ENCODE measurements around the gene HCST. TPM values are rescaled to one million over a fixed set of nuclear protein-coding genes. Genes with fewer than 3 reads are reported as not detected.

Gene HCST, protein sequence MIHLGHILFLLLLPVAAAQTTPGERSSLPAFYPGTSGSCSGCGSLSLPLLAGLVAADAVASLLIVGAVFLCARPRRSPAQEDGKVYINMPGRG
- 0.69 TPM in 1 of 2 replicates, not detected in the other for total RNA-seq (2014; rRNA removed; shearing (Covaris generic))

DNA sequence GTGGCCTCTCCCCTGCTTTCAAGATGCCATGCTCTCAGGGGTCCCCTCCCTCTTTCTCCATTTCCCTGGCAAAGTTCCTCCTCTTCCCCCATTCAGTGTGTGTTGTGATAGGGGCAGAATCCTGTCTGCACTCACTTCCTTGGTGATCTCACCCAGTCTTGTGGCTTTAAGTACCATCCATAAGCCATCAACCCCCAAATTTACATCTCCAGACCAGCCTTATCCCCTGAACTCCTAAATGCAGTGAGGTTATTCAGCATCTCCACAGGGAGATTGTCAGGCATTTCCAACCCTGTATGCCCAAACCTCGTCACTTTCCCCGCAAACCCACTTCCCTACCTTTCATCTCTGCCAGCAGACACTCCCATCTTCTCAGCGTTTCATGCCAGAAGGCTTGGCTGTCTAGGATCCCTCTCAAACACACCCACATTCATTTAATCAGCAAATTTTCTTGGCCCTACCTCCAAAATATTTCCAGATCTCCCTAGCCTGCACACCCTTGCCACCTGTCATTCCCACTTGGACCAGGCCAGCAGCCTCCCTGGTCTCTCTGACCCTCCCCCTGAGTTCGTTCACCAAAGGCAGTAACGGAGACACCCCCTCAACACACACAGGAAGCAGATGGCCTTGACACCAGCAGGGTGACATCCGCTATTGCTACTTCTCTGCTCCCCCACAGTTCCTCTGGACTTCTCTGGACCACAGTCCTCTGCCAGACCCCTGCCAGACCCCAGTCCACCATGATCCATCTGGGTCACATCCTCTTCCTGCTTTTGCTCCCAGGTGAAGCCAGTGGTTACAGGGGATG is at the start of gene HCST:
TSS of gene HCST (plus strand) at position 676 of the 808 bp plus-strand sequence. CDS start at position 741, 65 bp downstream.
- peak; percentile 84 for DNase-seq (ENCODE audit: low spot score)

DNA sequence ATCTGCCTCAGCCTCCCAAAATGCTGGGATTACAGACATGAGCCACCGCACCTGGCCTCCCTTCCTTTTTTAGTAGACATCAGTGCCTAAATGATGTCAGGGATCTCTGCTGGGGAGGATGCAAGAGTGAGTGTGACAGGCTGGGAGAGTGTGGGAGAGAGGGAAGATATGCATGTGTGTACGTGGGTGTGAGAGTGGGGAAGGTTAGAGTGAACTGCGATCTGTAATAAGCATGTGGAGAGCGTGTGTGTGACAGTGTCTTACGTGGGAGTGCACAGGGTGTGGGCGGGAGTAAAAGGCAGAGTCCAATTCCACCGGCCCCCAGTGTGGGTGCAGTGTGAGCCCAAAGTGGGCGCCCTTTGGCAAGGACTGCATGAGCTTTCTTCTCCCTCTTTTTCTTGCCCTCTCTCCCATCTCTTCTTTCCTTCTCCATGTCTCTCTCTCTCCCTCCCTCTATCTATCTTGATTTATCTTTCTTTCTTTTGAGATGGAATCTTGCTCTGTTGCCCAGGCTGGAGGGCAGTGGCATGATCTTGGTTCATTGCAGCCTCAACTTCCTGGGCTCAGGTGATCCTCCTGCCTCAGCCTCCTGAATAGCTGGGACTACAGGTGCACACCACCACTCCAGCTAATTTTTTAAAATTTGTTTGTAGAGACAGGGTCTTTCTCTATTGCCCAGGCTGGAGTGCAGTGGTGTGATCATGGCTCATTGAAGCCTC is 49.1 kb upstream of the HCST start:
- DNase-seq (ENCODE audit: low spot score), result no peak

DNA sequence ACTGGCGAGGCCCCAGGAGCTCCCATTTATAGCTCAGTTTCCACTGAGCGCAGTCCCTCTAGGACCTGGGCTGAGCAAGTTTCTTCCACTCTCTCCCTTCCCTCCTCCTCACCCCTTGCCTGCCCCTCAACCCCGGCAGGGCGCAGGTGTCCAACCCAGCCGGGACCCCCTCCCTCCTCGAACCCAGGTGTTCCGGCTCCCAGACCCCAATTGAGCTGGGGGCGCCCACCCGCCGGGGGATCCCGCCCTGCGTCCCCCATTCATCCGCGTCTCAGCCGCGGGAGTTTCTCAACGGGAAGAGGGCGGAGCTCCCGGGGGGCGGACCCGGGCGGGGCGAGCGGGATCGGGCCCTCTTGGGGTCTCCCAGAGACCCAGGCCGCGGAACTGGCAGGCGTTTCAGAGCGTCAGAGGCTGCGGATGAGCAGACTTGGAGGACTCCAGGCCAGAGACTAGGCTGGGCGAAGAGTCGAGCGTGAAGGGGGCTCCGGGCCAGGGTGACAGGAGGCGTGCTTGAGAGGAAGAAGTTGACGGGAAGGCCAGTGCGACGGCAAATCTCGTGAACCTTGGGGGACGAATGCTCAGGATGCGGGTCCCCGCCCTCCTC is 45.7 kb upstream of the HCST start, which contains the start of gene KIRREL2:
TSS of gene KIRREL2 (plus strand) at position 366 of the 604 bp plus-strand sequence. CDS start at position 575, 209 bp downstream.
- no peak for DNase-seq (ENCODE audit: low spot score)

DNA sequence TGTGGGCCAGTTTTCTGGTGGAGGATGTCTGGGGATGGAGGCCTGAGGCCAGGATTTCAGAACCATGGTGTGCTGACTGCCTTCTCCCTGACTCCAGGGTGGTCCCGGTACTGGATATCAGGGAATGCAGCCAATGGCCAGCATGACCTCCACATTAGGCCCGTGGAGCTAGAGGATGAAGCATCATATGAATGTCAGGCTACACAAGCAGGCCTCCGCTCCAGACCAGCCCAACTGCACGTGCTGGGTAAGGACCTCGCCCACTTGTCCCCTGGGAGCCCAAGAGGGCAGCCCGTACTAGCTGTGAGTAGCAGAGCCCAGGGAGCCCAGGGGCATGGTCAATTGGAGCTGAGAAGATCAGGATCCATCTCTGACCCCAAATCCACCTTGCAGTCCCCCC is 44.0 kb upstream of the HCST start:
- no peak for DNase-seq (ENCODE audit: low spot score)

DNA sequence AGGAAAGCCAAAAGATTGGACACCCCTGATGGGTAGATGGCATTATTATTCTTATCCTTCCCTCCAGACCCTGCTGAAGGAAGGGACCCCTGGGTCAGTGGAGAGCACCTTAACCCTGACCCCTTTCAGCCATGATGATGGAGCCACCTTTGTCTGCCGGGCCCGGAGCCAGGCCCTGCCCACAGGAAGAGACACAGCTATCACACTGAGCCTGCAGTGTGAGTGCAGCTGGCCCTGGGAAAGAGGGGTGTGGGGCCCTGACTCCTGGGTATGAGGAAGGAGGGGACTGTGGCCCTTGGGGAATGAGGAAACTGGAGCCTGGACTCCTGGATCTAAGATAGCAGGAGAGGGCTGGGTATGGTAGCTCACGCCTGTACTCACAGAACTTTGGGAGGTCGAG is 42.9 kb upstream of the HCST start:
- no peak for DNase-seq (ENCODE audit: low spot score)

DNA sequence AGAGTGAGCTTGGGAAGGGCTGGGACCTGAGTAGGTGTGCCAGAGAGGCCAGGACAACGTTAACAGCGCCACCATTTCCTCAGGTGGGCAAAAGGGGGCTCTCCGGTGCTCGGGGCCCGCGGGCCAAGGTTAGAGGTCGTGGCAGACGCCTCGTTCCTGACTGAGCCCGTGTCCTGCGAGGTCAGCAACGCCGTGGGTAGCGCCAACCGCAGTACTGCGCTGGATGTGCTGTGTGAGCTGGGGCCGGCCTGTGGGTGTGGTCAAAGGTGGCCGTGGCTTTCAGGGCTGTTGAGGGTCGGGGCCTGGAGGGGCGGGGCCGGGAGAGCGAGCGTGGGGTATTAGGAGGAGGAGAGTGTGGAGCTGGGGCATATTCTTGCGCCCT is 41.9 kb upstream of the HCST start:
- DNase-seq (ENCODE audit: low spot score), result no peak

DNA sequence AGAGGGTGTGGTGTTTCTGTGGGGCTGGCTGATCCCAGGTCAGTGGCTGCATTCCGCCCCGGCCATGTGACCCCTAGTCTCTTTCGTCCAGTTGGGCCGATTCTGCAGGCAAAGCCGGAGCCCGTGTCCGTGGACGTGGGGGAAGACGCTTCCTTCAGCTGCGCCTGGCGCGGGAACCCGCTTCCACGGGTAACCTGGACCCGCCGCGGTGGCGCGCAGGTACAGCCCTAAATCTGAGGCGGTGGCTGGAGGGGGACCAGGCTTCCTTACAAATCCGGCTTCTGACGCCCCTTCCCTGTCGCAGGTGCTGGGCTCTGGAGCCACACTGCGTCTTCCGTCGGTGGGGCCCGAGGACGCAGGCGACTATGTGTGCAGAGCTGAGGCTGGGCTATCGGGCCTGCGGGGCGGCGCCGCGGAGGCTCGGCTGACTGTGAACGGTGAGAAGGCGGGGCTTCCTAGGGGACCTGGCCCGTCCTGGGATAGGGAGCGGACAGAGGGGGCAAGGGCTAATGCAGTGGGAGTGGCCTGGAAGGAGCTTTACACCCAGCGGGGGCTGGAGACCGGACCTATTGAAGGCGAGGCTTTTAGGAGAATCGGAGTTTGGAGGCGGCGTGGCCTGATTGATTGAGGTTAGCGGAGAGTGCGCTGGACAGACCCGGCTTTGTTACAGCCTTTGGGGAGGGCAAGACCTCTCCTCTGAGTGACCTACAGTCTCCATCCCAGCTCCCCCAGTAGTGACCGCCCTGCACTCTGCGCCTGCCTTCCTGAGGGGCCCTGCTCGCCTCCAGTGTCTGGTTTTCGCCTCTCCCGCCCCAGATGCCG is 41.3 kb upstream of the HCST start:
- no peak for DNase-seq (ENCODE audit: low spot score)

DNA sequence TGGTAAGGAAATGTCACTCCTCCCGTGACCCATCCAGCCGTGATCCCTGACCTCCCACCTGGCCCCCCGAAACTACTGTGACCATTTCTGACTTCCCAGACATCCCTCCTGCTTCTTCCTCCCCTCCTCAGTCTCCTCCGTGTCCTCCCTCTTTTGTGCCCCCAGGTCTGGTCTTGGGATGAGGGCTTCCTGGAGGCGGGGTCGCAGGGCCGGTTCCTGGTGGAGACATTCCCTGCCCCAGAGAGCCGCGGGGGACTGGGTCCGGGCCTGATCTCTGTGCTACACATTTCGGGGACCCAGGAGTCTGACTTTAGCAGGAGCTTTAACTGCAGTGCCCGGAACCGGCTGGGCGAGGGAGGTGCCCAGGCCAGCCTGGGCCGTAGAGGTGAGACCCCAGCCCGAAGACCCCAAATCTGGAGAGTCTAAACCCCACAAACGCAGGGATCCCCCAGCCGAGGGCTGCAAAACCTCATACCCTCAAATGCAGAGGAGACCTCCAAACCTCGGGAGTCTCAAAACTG is 40.6 kb upstream of the HCST start:
- DNase-seq (ENCODE audit: low spot score), result no peak

DNA sequence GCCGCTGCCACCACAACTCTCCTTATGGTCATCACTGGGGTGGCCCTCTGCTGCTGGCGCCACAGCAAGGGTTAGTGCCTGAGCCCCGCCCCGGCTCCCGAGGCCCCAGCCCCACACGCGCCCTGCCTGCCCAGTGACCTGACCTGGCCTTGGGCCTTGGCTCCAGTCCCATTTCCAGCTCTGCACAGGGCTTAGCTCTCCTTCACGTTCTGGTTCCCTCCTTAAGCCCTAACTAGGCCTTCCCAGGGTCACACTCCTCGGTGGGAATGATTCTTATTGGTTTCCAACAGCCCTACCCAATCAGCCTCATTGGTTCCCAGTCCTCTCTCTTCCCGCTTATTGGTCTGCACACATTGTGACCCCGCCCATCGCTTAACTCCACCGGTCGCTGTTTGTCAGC is 39.8 kb upstream of the HCST start:
- no peak for DNase-seq (ENCODE audit: low spot score)

DNA sequence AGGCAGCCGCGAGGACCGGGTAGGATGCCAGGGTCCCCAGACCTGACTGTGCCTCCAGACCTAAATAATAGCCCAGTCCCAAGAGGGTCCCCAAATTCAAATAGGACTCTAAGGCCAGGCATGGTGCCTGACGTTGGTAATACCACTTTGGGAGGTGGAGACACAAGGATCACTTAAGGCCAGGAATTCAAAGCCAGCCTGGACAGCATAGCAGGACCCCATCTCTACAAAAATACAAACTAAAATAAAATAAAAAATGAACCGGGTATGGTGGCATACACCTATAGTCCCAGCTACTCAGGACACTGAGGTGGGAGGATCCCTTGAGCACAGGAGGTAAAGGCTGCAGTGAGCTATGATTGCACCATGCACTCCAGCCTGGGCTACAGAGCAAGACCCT is 39.3 kb upstream of the HCST start:
- DNase-seq (ENCODE audit: low spot score), result no peak

DNA sequence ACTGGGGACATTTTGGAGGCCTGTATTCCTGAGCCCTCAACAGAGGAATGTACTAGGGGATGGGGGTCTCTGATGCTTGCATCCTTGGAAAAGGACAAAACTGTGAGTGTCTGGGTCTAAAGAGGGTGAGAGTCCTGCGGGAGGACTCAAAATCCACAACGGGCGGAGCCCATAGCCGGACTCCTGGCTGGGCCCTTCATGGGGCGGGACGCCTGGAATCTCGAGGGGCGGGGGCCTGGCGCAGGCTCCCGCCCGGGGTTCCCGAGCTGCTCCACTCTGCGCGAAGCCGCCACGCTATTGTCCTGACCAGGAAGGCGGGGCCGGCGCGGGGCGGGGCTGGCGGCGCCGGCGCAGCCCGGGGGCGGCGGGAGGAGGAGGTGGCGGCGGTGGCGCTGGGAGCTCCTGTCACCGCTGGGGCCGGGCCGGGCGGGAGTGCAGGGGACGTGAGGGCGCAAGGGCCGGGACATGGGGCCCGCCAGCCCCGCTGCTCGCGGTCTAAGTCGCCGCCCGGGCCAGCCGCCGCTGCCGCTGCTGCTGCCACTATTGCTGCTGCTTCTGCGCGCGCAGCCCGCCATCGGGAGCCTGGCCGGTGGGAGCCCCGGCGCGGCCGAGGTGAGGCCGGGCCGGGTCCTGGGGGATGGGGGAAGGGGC is 34.0 kb upstream of the HCST start, which contains the start of gene APLP1:
TSS of gene APLP1 (plus strand) at position 403 of the 651 bp plus-strand sequence. CDS start at position 466, 63 bp downstream.
- peak; percentile 39 for DNase-seq (ENCODE audit: low spot score)

DNA sequence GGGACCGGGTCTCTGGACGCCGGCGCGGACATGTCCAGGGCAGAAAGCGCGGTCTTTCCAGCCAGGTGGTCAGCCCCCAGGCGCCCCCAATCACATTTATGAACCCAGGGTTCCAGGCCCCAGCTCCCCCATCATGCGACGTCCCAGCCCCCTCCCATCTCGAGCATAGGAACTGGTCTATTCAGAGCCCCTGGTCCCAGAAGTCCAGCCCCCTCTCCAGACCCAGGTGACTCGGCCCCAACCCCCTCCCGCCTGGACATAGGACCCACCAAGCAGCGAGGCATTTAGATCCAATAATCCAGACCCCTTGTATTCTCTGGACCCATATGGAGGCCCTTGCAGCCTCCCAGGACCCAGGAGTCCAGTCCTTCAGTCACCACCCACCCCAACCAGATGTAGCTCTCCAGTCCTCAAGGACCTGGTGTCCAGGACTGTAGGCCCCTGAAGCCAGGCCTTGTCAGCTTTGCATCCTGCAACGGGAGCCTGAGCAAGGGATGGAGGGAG is 33.5 kb upstream of the HCST start:
- DNase-seq (ENCODE audit: low spot score), result no peak

DNA sequence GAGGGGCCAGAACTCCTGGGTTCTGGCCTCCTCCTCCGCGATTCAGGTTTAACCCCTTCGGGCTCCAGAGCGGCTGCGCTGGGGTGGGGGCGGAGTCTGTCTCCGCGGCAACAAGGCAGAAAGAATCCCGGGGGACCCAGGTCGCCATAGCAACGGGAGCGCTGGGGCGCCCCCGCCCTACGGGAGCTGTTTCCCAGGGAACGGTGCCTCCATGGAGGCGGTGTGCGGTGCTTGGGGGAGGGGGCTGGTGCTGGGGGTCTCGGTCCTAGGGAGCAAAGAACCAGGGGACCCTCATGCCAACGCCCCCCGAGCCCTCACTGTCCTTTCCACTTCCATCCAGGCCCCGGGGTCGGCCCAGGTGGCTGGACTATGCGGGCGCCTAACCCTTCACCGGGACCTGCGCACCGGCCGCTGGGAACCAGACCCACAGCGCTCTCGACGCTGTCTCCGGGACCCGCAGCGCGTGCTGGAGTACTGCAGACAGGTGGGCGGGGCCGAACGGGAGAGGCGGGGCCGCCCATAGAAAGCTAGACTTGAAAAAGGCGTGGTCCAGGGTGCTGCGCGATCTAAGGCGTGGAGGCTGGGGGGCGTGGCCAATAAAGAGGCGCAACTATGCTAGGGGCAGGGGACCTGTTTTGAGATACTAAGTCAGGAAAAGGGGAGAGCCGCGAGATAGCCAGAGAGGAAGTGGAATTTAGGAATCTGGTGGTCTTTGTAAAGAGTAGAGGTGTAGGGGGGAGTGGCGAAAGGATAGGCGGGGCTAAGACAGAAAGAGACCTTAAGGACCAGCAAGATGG is 32.8 kb upstream of the HCST start:
- DNase-seq (ENCODE audit: low spot score), result peak; percentile 87

DNA sequence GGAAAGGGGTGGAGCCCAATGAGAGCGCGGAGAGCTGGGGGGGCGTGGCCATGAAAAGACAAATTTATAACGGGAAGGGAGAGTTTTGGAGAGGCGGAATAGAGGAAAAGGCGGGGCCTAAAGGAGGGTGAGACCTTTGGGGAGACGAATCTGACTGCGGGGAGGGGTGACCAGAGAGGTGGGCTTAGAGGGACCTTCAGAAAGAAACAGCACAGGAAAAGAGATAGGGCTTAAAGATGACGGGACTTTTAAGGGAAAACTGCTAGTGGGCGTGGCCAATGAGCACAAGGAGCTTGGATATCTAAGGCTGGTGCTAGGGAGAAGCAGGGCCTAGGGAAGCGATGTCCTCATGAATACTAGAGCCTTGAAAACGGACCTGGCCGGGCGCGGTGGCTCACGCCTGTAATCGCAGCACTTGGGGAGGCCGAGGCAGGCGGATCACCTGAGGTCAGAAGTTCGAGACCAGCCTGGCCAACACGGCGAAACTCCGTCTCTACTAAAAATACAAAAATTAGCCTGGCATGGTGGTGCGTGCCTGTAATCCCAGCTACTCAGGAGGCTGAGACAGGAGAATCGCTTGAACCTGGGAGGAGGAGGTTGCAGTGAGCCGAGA is 32.1 kb upstream of the HCST start:
- DNase-seq (ENCODE audit: low spot score), result peak; percentile 85

DNA sequence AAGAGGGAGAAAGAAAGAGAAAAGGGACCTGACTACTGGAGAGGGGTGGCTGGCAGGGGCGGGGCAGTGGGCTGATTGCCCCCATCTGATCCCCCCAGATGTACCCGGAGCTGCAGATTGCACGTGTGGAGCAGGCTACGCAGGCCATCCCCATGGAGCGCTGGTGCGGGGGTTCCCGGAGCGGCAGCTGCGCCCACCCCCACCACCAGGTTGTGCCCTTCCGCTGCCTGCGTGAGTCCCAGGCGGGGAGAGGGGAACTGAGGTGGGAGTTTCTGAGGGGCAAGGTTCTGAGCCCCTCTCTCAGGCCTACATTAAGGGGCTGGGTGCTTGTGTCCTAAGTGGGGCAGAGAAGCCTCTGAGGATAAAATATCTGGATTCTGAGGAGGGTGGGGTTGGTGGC is 31.5 kb upstream of the HCST start:
- DNase-seq (ENCODE audit: low spot score), result no peak

DNA sequence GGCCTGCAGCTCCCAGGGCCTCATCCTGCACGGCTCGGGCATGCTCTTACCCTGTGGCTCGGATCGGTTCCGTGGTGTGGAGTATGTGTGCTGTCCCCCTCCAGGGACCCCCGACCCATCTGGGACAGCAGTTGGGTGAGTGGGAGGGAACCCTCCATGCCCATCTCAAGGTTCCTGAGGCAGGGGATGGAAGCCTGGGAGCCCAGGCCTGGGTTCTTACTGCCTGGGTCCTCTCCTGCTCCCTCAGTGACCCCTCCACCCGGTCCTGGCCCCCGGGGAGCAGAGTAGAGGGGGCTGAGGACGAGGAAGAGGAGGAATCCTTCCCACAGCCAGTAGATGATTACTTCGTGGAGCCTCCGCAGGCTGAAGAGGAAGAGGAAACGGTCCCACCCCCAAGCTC is 30.7 kb upstream of the HCST start:
- no peak for DNase-seq (ENCODE audit: low spot score)

DNA sequence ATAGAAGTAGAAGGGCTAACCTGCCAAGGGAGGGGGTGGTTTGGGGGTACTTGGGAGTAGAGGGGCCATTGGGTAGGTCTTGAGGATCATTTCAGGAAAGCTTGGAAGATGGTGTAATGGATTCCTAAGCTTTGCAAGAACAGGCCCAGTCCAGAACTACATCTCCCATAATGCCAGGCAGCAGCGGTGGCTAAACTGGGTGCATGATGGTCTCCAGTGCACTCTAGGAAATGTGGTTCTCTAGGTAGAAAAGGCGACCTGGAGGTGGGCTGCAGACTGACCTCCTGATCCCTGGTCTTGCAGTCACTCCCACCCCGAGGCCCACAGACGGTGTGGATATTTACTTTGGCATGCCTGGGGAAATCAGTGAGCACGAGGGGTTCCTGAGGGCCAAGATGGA is 30.1 kb upstream of the HCST start:
- no peak for DNase-seq (ENCODE audit: low spot score)

DNA sequence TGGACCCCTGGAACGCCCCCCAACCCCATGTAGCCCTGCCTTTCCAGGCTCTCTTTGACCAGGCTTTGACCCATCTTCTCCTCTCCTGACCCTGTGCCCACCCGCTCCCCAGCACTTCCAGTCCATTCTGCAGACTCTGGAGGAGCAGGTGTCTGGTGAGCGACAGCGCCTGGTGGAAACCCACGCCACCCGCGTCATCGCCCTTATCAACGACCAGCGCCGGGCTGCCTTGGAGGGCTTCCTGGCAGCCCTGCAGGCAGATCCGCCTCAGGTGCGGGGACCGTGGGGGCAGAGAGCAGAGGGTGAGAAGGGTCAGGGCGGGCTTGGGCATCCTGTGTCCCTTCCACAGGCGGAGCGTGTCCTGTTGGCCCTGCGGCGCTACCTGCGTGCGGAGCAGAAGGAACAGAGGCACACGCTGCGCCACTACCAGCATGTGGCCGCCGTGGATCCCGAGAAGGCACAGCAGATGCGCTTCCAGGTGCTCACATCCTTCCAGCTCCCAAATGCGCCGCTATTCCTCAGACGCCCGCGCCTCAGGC is 27.9 kb upstream of the HCST start:
- no peak for DNase-seq (ENCODE audit: low spot score)

DNA sequence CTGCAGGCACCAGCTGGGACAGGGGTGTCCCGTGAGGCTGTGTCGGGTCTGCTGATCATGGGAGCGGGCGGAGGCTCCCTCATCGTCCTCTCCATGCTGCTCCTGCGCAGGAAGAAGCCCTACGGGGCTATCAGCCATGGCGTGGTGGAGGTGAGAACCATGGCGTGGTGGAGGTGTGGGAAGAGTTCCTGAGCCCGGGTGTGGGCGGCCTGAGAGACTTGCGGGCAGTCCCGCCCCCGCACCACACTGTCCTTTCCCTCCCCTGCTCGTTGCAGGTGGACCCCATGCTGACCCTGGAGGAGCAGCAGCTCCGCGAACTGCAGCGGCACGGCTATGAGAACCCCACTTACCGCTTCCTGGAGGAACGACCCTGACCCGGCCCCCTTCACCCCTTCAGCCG is 23.3 kb upstream of the HCST start:
- no peak for DNase-seq (ENCODE audit: low spot score)
